ENCODE measurements around the gene ITGB4. TPM values are rescaled to one million over a fixed set of nuclear protein-coding genes. Genes with fewer than 3 reads are reported as not detected.

ITGB4 gene
- total and polyA plus RNA-seq, 2 of the 13 experiments (the other 11 are each of a cell fraction or from before 2014, with no cell fraction given), result 6.9 to 14.5 TPM

DNA sequence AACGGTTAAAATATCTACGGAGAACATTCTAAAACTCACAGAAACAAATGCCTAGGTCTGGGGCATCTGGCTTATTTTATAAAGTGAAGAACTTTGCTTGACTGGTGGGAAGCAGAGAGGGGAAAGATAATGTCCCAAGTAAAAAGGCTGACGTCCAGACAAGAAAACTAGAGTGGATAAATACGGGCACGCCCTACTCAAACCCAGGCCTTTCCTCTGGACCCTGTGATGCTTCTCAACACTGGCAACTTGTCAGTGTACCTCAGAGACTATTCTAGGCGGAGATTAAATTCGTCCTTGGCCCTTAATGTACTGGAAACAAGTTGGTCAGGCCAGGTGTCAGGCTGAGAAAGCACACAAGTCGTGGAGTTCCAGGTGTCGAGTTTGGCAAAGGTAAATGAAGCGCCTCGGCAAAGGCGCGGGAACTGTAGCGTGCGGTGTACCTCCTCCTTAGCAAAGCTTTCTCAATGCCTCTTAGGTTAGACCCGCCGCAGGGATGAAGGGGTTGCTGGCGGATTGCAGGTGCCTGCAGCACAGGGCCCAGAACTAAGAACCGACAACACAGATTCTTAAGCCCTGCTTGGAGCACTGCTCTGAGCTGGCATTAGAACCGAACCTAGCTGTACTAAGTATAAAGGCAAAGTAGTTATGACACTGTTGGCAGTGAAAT lies 62.7 kb downstream of the ITGB4 start (continued):
- TF ChIP-seq, protein P1, sequence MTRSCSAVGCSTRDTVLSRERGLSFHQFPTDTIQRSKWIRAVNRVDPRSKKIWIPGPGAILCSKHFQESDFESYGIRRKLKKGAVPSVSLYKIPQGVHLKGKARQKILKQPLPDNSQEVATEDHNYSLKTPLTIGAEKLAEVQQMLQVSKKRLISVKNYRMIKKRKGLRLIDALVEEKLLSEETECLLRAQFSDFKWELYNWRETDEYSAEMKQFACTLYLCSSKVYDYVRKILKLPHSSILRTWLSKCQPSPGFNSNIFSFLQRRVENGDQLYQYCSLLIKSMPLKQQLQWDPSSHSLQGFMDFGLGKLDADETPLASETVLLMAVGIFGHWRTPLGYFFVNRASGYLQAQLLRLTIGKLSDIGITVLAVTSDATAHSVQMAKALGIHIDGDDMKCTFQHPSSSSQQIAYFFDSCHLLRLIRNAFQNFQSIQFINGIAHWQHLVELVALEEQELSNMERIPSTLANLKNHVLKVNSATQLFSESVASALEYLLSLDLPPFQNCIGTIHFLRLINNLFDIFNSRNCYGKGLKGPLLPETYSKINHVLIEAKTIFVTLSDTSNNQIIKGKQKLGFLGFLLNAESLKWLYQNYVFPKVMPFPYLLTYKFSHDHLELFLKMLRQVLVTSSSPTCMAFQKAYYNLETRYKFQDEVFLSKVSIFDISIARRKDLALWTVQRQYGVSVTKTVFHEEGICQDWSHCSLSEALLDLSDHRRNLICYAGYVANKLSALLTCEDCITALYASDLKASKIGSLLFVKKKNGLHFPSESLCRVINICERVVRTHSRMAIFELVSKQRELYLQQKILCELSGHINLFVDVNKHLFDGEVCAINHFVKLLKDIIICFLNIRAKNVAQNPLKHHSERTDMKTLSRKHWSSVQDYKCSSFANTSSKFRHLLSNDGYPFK (CRISPR knock-in tag; IDR thresholded peaks at IDR 0.05; ENCODE audit: borderline replicate concordance), result 0 out of 2 replicates have a peak, but pooled peaks have one; percentile 9
- TF ChIP-seq, protein P2, sequence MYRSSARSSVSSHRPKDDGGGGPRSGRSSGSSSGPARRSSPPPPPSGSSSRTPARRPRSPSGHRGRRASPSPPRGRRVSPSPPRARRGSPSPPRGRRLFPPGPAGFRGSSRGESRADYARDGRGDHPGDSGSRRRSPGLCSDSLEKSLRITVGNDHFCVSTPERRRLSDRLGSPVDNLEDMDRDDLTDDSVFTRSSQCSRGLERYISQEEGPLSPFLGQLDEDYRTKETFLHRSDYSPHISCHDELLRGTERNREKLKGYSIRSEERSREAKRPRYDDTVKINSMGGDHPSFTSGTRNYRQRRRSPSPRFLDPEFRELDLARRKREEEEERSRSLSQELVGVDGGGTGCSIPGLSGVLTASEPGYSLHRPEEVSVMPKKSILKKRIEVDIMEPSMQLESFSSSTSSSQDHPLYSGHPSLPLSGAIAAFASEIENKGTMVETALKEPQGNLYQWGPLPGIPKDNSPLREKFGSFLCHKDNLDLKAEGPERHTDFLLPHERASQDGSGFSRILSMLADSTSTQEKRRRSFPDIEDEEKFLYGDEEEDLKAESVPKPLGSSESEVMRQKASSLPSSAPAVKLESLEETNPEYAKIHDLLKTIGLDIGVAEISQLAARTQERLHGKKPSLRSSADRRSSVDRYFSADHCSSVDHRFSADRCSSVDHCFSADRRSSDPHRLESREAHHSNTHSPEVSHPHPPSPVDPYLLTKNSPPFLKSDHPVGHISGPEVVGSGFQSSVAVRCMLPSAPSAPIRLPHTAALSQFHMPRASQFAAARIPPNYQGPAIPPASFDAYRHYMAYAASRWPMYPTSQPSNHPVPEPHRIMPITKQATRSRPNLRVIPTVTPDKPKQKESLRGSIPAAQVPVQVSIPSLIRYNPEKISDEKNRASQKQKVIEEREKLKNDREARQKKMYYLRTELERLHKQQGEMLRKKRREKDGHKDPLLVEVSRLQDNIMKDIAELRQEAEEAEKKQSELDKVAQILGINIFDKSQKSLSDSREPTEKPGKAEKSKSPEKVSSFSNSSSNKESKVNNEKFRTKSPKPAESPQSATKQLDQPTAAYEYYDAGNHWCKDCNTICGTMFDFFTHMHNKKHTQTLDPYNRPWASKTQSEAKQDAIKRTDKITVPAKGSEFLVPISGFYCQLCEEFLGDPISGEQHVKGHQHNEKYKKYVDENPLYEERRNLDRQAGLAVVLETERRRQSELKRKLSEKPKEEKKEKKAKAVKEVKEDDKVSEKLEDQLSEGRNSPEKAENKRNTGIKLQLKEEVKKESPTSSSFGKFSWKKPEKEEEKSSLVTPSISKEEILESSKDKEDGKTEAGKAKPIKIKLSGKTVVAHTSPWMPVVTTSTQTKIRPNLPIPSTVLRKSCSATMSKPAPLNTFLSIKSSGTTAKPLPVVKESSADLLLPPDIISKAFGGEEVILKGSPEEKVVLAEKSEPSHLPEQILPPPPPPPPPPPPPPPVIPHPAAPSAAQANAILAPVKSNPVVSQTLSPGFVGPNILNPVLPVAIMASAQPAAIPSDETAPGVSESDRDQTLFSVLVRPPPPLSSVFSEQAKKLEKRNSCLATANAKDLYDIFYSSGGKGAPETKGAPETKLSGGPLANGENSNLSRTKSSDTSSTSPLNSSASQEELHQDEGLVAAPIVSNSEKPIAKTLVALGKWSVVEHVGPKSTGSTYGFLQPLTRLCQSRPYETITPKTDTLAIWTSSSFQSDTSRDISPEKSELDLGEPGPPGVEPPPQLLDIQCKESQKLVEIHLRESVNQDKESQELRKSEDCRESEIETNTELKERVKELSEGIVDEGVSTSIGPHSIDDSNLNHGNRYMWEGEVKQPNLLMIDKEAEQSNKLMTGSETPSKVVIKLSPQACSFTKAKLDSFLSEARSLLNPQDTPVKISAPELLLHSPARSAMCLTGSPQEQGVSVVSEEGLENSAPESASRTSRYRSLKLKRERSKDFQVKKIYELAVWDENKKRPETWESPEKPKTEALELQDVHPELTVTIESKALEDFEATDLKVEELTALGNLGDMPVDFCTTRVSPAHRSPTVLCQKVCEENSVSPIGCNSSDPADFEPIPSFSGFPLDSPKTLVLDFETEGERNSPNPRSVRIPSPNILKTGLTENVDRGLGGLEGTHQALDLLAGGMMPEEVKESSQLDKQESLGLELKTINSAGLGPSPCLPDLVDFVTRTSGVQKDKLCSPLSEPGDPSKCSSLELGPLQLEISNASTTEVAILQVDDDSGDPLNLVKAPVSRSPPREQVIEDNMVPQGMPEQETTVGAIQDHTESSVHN (CRISPR knock-in tag; IDR thresholded peaks at IDR 0.05), result peak; percentile 57; the same call in 1 of the 2 replicates
- no peak for TF ChIP-seq JARID2 (CRISPR knock-in tag; IDR thresholded peaks at IDR 0.05; ENCODE audit: insufficient replicate concordance)
- peak; percentile 15; the same call in 1 of the 2 replicates for TF ChIP-seq HOXA5 (CRISPR knock-in tag; IDR thresholded peaks at IDR 0.05)
- peak; percentile 71; the same call in 1 of the 2 replicates for TF ChIP-seq ZNF607 (CRISPR knock-in tag; IDR thresholded peaks at IDR 0.05; ENCODE audit: borderline replicate concordance)
- peak; percentile 40; the same call in 1 of the 2 replicates for TF ChIP-seq ZMYM3 (CRISPR knock-in tag; IDR thresholded peaks at IDR 0.05)
- TF ChIP-seq ZSCAN21 (CRISPR knock-in tag; IDR thresholded peaks at IDR 0.05; ENCODE audit: borderline replicate concordance), result 0 out of 2 replicates have a peak, but pooled peaks have one; percentile 23
- 0 out of 2 replicates have a peak, but pooled peaks have one; percentile 37 for TF ChIP-seq ZNF234 (CRISPR knock-in tag; conservative IDR thresholded peaks at IDR 0.05)
- no peak for TF ChIP-seq RELA (CRISPR knock-in tag; IDR thresholded peaks at IDR 0.05)
- TF ChIP-seq, protein P3, sequence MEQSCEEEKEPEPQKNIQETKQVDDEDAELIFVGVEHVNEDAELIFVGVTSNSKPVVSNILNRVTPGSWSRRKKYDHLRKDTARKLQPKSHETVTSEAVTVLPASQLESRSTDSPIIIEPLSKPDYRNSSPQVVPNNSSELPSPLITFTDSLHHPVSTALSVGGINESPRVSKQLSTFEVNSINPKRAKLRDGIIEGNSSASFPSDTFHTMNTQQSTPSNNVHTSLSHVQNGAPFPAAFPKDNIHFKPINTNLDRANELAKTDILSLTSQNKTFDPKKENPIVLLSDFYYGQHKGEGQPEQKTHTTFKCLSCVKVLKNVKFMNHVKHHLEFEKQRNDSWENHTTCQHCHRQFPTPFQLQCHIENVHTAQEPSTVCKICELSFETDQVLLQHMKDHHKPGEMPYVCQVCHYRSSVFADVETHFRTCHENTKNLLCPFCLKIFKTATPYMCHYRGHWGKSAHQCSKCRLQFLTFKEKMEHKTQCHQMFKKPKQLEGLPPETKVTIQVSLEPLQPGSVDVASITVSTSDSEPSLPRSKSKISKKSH (CRISPR knock-in tag; IDR thresholded peaks at IDR 0.05; ENCODE audit: borderline replicate concordance), result no peak
- TF ChIP-seq ZNF572 (CRISPR knock-in tag; IDR thresholded peaks at IDR 0.05), result peak; percentile 35; the same call in 1 of the 2 replicates
- TF ChIP-seq, protein P4, sequence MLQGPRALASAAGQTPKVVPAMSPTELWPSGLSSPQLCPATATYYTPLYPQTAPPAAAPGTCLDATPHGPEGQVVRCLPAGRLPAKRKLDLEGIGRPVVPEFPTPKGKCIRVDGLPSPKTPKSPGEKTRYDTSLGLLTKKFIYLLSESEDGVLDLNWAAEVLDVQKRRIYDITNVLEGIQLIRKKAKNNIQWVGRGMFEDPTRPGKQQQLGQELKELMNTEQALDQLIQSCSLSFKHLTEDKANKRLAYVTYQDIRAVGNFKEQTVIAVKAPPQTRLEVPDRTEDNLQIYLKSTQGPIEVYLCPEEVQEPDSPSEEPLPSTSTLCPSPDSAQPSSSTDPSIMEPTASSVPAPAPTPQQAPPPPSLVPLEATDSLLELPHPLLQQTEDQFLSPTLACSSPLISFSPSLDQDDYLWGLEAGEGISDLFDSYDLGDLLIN (CRISPR knock-in tag; IDR thresholded peaks at IDR 0.05; ENCODE audit: borderline replicate concordance), result 0 out of 2 replicates have a peak, but pooled peaks have one; percentile 56
- TF ChIP-seq SALL2 (CRISPR knock-in tag; IDR thresholded peaks at IDR 0.05), result peak; percentile 60; the same call in 1 of the 2 replicates
